HCT116 (cell line): ENCODE results near the gene ARHGEF40. TPM values are rescaled to one million over a fixed set of nuclear protein-coding genes. Genes with fewer than 3 reads are reported as not detected.

ENCODE experiments used
- ATAC-seq: fragments of 200-7000 bp; cut with Tn5 transposase; 2 replicates; pipeline ENCODE4 v1.9.1; 2020; ENCODE audit warnings: mild to moderate bottlenecking, moderate library complexity
- BruUV-seq: library from RNA; stranded (reverse); fragments of 400-500 nt; replicated peaks from 2 replicates; lab custom pipeline; 2021; lab: Mats Ljungman, UMichigan
- CTCF ChIA-PET: fragments of 300-600 bp; sonication (Branson Sonifier 250); formaldehyde crosslinking; loops from one replicate; lab custom pipeline; 2021; ENCODE audit warnings: antibody characterized with exemption; lab: Charles Lee
- POLR2A ChIA-PET: fragments of 300-600, 350-600 bp; sonication (Branson Sonifier 250); formaldehyde crosslinking; loops from one replicate; lab custom pipeline; 2021; ENCODE audit warnings: antibody characterized with exemption; lab: Charles Lee
- RAD21 ChIA-PET, 2 experiments: fragments of 300-600 bp; sonication (Branson Sonifier 250); formaldehyde crosslinking; loops; one replicate each; lab custom pipeline; 2023; ENCODE audit warnings: low total read pairs in 2 of 2; ENCODE audit not compliant: uncharacterized antibody in 2 of 2, unreplicated experiment in 2 of 2, low non-redundant PET in 1 of 2; lab: Charles Lee
- DNase-seq: peaks from one replicate; pipeline ENCODE4 v3.0.0-alpha.2; 2010; ENCODE audit warnings: low read depth, low spot score
- H2AFZ ChIP-seq: fragments of 200-600 bp; shearing (Covaris generic), sonication (generic); 2 replicates; pipeline ENCODE4 v1.6.1; 2017; ENCODE audit warnings: low read depth, mixed run types, mixed read lengths, antibody characterized with exemption, low read length; ENCODE audit not compliant: poor library complexity, severe bottlenecking
- H3K27ac ChIP-seq: 2 replicates; pipeline ENCODE4 v1.5.1; 2012; ENCODE audit warnings: low read depth, low read length
- H3K27me3 ChIP-seq: fragments of 200-600 bp; sonication (generic); 2 replicates; pipeline ENCODE4 v1.6.1; 2016; ENCODE audit warnings: mixed run types, low read length, mixed read lengths; ENCODE audit not compliant: insufficient read depth
- H3K36me3 ChIP-seq, 2 experiments: fragments of 200-500 bp in 1 of 2; fragments of 200-600 bp in 1 of 2; sonication (Bioruptor generic) in 1 of 2; sonication (generic) in 1 of 2; 2 replicates each; pipeline versions ENCODE4 v1.5.1 to v1.6.1; 2014 to 2016; ENCODE audit warnings: low read length in 2 of 2, inconsistent platforms in 1 of 2, mixed read lengths in 1 of 2, mixed run types in 1 of 2; ENCODE audit not compliant: insufficient read depth in 2 of 2, control insufficient read depth in 1 of 2
- H3K4me1 ChIP-seq, 2 experiments: fragments of 200-600 bp in 1 of 2; sonication (generic) in 1 of 2; 2 replicates each; pipeline versions ENCODE4 v1.5.1 to v1.6.1; 2012 to 2017; ENCODE audit warnings: low read length in 2 of 2, inconsistent platforms in 1 of 2, mild to moderate bottlenecking in 1 of 2, mixed read lengths in 1 of 2, mixed run types in 1 of 2, moderate library complexity in 1 of 2; ENCODE audit not compliant: insufficient read depth in 2 of 2, control insufficient read depth in 1 of 2
- H3K4me2 ChIP-seq: fragments of 200-600 bp; sonication (generic); 2 replicates; pipeline ENCODE4 v1.6.1; 2017; ENCODE audit warnings: mixed run types, low read length, mixed read lengths
- H3K4me3 ChIP-seq, 2 experiments: fragments of 200-600 bp in 1 of 2; sonication (generic) in 1 of 2; replicated peaks in 1 of 2; 2 replicates each; pipeline ENCODE4 v1.5.1; 2011 to 2016; ENCODE audit warnings: low read length in 2 of 2, control low read depth in 1 of 2, low read depth in 1 of 2, mild to moderate bottlenecking in 1 of 2, mixed read lengths in 1 of 2, mixed run types in 1 of 2
- H3K79me2 ChIP-seq: fragments of 200-600 bp; sonication (generic); 2 replicates; pipeline ENCODE4 v1.6.1; 2017; ENCODE audit warnings: mild to moderate bottlenecking, mixed run types, low read length, moderate library complexity, mixed read lengths; ENCODE audit not compliant: insufficient read depth
- H3K9ac ChIP-seq: fragments of 200-600 bp; sonication (generic); 2 replicates; pipeline ENCODE4 v1.6.1; 2016; ENCODE audit warnings: low read length, mixed read lengths
- H3K9me2 ChIP-seq: fragments of 200-600 bp; sonication (generic), shearing (Covaris generic); 2 replicates; pipeline ENCODE4 v1.6.1; 2017; ENCODE audit warnings: mixed run types, mild to moderate bottlenecking, moderate library complexity; ENCODE audit not compliant: insufficient read depth
- H3K9me3 ChIP-seq, 2 experiments: fragments of 200-500 bp in 1 of 2; fragments of 200-600 bp in 1 of 2; sonication (Bioruptor generic) in 1 of 2; sonication (generic) in 1 of 2; 2 replicates each; pipeline ENCODE4 v1.6.1; 2014 to 2017; ENCODE audit warnings: low read length in 2 of 2, mixed read lengths in 2 of 2, inconsistent platforms in 1 of 2, low read depth in 1 of 2, mild to moderate bottlenecking in 1 of 2, mixed run types in 1 of 2, moderate library complexity in 1 of 2; ENCODE audit not compliant: control insufficient read depth in 1 of 2, insufficient read depth in 1 of 2
- H4K20me1 ChIP-seq: fragments of 200-600 bp; sonication (generic), shearing (Covaris generic); 2 replicates; pipeline ENCODE4 v1.6.1; 2017; ENCODE audit warnings: mixed run types, mild to moderate bottlenecking, moderate library complexity; ENCODE audit not compliant: insufficient read depth
- EGR1 ChIP-seq: IDR thresholded peaks from 2 replicates; pipeline ENCODE4 v1.6.1; 2012; ENCODE audit warnings: low read depth
- ELF1 ChIP-seq: IDR thresholded peaks from 2 replicates; pipeline ENCODE4 v1.6.1; 2012; ENCODE audit warnings: low read depth, borderline replicate concordance
- EZH2phosphoT487 ChIP-seq: fragments of 200-600 bp; IDR thresholded peaks from 2 replicates; pipeline ENCODE4 v1.6.1; 2018; ENCODE audit warnings: antibody characterized with exemption, borderline replicate concordance
- FOSL1 ChIP-seq: IDR thresholded peaks from 2 replicates; pipeline ENCODE4 v1.6.1; 2012; ENCODE audit warnings: low read depth
- POLR2AphosphoS5 ChIP-seq: IDR thresholded peaks from 2 replicates; pipeline ENCODE4 v1.6.1; 2011; ENCODE audit warnings: mild to moderate bottlenecking, low read depth, low read length, moderate library complexity
- REST ChIP-seq: IDR thresholded peaks from 2 replicates; pipeline ENCODE4 v1.6.1; 2012; ENCODE audit warnings: low read depth
- SIN3A ChIP-seq: IDR thresholded peaks from 2 replicates; pipeline ENCODE4 v1.6.1; 2012; ENCODE audit warnings: low read depth
- SP1 ChIP-seq: IDR thresholded peaks from 2 replicates; pipeline ENCODE4 v1.6.1; 2012; ENCODE audit warnings: low read depth
- YY1 ChIP-seq: IDR thresholded peaks from 2 replicates; pipeline ENCODE4 v1.6.1; 2011; ENCODE audit warnings: low read length, low read depth, moderate library complexity, mild to moderate bottlenecking; ENCODE audit not compliant: insufficient replicate concordance; ENCODE audit errors: extremely low read depth
- ZNF274 ChIP-seq: fragments of 200-500 bp; sonication (Bioruptor generic); IDR thresholded peaks from 2 replicates; pipeline ENCODE4 v1.6.1; 2014; ENCODE audit warnings: mild to moderate bottlenecking, low read depth, low read length, inconsistent platforms
- intact Hi-C: fragments of 100-400 bp; cut with micrococcal nuclease; formaldehyde crosslinking; loops from 2 replicates; pipeline ENCODE4 v1.10.0; 2022
- total RNA-seq: library from RNA; stranded (reverse); gene quantifications from one replicate; pipeline ENCODE4 v1.2.1, GENCODE V29; 2021; ENCODE audit not compliant: unreplicated experiment

ARHGEF40 gene
- total RNA-seq, 1 experiment from 2014 or later = 6.3 TPM

- no peaks in the 10 kb centered on the region for H3K36me3 ChIP-seq
- POLR2A ChIA-PET = no interaction called here
- ATAC-seq = no peak
- BruUV-seq = no TSS peak
- H3K4me3 ChIP-seq = no peak overlapping the region
- H3K9ac ChIP-seq = no peak overlapping the region
- H3K9me2 ChIP-seq = no peaks in the 10 kb centered on the region
- RAD21 ChIA-PET = no interaction called here
- H3K79me2 ChIP-seq = no peaks in the 10 kb centered on the region
- H3K27me3 ChIP-seq = no peaks in the 10 kb centered on the region; the same call in 1 of the 2 replicates
- DNase-seq = no peak
- H3K4me2 ChIP-seq = no peak overlapping the region
- no peaks in the 10 kb centered on the region for H4K20me1 ChIP-seq
- intact Hi-C loops = no loop called here
- H2AFZ ChIP-seq = no peak overlapping the region
- H3K27ac ChIP-seq = no peak overlapping the region
- CTCF ChIA-PET = interaction anchor here (1.0 to 5.2 kb wide), 3 partner anchors 18 to 61 kb away, joined by 3 to 25 read pairs (median 9); no protein-coding TSS in a partner anchor
- no peaks in the 10 kb centered on the region for H3K9me3 ChIP-seq
- TF ChIP-seq YY1 = no peak
- no peak for TF ChIP-seq ZNF274
- no peak for TF ChIP-seq SIN3A
- TF ChIP-seq EGR1 = no peak
- no peak for TF ChIP-seq POLR2AphosphoS5
- no peak for TF ChIP-seq REST
- TF ChIP-seq EZH2phosphoT487 = no peak
- TF ChIP-seq ELF1 = no peak
- TF ChIP-seq SP1 = no peak
- TF ChIP-seq FOSL1 = no peak
- peaks cover 0 to 7% of the 10 kb centered on the region in 2 experiments; a peak in 1 of 4 replicates for H3K4me1 ChIP-seq
These were observed 37.6 kb upstream of the ARHGEF40 start for GRCh38 chr14:21032326-21033132.
